M059J (cell line): ENCODE measurements around the gene KLK7. TPM values are rescaled to one million over a fixed set of nuclear protein-coding genes. Genes with fewer than 3 reads are reported as not detected.
"Not testable (repeated sequence)": the region's sequence is repeated elsewhere in the genome, so short reads cannot be mapped to it uniquely, and the experiment has no call there.

Experiments used
- DNase-seq: peaks from one replicate; pipeline ENCODE4 v3.0.0-alpha.2; 2012; ENCODE audit warnings: low read depth
- total RNA-seq: library from RNA; depleted of rRNA; stranded (reverse); fragments of >200 nt; shearing (Covaris generic); gene quantifications from 2 replicates; pipeline ENCODE4 v1.2.3, GENCODE V29; 2014

Gene KLK7
- total RNA-seq, 1 experiment from 2014 or later, result not detected

- DNase-seq, result no peak
Measured at GRCh38 chr19:51012661-51013190, 29.0 kb upstream of the KLK7 start.

GRCh38 chr19:51010066-51010795 is 26.5 kb upstream of the KLK7 start:
- DNase-seq, result no peak

DNA sequence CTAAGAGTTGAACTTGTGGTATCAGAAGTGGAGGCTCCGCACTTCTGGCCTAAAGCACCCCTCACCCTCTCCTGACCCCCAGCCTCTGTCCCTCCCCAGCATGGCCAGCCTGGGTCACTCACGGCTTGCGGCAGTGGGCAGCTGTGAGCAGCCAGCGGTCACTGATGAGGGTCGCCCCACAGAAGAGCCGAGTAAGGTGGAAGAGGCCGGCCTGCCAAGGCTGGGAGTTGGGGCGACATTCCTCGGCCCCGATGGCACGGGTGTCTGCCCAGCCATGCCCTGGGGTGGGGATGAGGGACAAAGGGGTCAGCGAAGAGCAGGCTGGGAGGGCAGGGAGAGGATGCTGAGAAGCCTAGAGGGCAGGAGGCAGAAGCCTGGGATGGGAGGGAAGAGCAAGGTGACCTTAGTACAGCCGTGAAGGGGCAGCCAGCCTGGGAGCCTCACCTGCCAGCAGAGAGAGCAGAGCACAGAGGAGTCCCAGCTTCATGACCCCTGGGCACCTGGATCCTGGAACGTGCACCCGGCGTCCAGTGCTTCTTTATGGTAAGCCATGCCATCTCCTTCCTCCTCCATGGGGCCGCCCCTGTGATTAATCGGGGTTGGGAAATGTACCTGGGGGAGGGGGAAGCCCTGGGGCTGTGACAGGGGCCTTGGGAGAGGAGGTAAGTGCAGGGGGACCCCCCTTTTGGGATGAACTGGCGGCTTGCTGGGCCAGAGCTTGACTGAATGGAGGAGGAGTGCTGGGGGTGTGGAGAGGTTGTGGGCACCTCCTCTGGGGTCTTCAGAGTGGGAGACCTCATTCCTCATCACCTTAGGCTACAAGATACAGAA is 25.6 kb upstream of the KLK7 start:
- DNase-seq, result no peak

DNA sequence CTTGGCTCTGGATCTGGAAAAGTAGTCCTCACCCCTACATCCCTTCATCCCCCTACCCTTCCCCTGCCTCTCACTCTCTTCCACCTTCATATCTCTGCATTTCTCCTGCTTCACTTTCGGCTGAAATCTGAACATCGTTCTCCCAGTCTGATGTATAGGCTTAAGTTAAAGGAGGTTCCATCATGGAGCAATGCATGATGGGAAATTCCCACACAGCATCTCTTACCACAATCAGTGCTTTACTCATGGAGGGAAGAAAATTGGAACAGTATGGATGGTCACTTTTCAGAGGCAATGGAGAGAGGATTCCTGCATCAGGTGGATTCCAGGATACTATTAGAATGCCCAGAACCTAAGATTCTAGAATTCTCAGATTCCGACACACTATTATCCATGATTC is 23.8 kb upstream of the KLK7 start:
- DNase-seq, result no peak

- no peak for DNase-seq
Measured at GRCh38 chr19:51006406-51006805, 22.7 kb upstream of the KLK7 start.

GRCh38 chr19:51005248-51005647 is 21.5 kb upstream of the KLK7 start:
- no peak for DNase-seq

DNA sequence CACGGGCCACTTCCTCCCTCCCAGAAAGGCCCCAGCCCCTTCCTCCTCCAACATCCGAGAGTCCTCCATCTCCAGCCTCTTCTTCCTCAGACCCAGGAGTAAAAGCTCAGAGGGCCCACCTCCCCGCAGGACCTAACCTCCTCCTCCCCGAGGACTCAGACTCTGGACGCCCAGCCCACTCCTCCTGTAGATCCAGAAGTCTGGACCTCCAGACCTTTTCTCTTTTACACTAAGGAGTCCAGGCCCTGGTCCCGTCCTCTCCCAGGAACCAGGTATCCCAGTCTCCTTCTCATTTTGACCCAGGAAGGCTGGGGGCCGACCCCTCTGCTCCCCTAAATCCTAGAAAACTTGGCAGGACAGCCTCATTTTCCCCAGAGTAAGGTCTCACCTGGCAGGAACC is 19.6 kb upstream of the KLK7 start:
- DNase-seq, result no peak

DNA sequence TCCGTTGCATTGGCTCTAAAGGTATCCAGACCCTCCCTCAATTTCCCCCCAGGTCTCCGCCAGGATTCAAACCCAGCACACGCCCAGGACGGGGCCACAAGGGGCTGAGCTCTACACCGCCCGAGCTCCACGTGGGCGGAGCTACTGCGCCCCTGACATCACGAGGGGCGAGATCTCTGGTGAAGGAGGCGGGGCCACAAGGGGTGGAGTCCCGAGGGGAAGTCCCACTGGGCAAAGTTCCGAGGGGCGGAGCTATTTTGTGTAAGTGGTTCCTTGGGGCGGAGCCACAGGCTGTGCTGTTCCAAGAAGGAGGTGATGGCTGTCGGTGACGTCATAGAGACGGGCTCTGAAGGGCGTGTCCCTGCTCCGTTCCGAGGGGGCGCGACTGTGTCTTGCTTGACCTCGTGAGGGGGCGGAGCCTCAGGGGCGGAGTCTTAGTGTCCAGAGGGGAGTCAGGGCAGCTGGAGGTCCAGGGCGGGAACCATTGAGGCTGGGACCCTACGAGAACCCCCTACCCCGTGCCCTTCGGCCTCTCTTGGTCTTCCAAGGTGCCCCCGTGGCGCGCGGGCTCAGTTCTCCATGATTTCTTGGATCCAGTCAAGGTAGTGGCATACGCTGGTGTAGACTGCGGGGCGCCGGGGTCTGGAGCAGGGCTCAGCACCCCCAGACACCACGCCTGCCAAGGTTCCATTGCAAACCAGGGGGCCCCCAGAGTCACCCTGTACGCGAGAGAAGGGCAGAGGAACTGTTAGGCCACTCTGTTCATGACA is 19.0 kb upstream of the KLK7 start:
- DNase-seq, result no peak

GRCh38 chr19:51002089-51002532 is 18.4 kb upstream of the KLK7 start:
- no peak for DNase-seq

DNA sequence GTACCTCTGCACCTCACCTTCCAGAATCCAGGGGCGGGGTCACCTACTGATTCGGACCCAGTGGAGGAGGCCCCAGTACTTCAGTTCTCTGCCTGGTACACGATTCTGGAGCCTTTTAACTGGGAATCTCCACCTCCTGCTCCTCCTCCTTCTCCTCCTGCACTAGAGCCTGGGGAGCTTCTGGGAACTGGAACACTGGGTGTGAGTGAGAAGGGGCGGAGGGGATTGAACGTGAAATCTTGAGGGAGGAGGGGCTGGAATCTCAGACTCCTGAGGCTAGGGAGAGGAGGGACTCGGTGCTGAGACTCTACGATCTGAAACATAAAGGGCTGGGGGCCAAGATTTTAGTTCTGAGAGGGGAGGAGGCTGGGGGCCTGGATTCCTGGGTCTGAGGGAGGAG is 17.8 kb upstream of the KLK7 start, which contains the start of gene KLK8:
Gene KLK8, minus strand, starts transcription at position 90 of the 400 bp plus-strand sequence. CDS start 437 bp downstream, outside the sequence.
- DNase-seq, result no peak

- no peak for DNase-seq
Measured at GRCh38 chr19:51000981-51001380, 17.3 kb upstream of the KLK7 start.

GRCh38 chr19:51000426-51000825 is 16.7 kb upstream of the KLK7 start:
- no peak for DNase-seq

DNA sequence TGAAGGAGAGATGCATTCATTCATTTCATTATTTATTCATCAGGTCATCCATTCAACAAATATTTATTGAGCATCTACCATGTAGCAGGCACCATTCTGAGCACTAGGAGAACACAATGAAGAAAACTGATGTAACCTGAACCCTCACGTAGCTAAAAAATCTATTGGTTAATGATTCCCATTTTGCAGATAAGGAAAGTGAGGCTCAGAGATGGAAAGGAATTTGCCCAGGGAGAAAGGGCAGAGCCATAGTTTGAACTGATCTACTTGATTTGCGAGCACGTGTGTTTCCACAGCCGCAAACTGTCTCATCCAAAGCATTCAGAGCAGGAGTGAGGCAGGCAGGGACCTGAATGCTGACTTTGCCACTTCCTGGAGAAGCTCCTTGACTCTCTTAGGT is 15.0 kb upstream of the KLK7 start:
- DNase-seq, result no peak

DNA sequence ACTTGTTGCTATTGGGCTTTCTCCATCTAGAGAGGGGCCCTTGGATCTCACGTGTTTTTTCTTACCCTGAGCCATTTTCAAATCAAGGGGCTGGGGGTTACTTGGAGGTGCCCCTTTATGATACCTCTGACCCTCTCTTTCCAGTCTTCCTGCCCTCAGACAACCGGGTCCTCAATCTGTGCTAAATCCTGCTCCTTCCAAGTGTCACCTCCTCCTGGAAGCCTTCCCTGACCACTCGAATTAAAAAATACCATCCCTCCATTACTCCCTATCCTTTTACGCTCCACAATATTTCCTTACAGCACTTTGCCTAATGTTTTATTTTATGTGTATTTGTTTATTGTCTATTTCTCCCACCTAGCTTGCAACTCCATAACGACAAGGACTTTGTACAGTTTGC is 14.3 kb upstream of the KLK7 start:
- no peak for DNase-seq

DNA sequence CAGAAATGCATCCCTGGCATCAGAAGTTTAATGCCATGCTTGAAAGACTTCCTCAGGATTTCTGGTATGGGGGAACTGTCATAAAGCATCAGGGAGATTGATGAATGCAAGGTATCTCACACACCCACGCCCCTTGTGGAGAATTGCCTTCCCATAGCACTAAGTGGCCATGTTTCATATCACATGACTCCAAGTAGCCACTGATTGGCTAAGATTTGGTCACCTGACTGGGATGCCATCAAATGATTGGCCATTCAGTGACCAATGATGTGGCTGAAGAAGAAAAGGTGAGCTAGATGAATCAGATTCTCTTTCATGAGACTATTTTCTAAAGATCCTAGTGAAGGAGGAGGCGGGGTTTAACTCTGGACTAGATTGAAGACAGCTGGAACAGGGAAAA is 10.4 kb upstream of the KLK7 start:
- DNase-seq, result peak; percentile 8

DNA sequence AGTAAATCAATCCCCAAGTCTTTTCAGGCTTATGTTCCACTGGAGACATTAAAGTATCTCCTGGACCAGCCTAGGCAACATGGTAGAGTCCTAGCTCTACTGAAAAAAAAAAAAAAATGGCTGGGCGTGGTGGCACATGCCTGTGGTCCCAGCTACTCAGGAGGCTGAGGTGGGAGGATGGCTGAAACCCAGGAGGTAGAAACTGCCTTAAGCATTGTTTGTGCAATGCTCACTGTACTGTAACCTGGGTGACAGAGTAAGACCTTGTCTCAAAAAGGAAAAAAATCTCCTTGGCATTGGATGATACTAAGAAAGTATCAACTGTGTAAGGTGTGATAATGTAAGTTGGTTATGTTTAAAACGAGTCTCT is 8.9 kb upstream of the KLK7 start:
- DNase-seq, result no peak

DNA sequence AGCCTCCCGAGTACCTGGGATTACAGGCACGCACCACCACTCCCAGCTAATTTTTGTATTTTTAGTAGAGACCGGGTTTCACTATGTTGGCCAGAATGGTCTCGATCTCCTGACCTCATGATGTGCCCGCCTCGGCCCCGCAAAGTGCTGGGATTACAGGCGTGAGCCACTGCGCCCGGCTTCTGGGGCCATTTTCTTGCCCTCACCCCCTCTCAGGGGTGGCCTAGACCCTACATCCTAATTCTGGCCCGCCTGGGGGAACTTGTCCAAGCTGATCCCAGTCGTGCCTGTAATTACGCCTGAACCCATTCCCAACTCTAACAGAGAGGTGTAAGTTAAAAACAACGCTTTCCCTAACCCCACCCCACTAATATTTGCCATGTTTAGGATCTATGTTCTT is 699 bp upstream of the KLK7 start:
- DNase-seq, result not testable (repeated sequence)

GRCh38 chr19:50982186-50982585 is 1.5 kb downstream of the KLK7 start:
- DNase-seq, result no peak

- no peak for DNase-seq
Measured at GRCh38 chr19:50981587-50982146, 2.0 kb downstream of the KLK7 start.

DNA sequence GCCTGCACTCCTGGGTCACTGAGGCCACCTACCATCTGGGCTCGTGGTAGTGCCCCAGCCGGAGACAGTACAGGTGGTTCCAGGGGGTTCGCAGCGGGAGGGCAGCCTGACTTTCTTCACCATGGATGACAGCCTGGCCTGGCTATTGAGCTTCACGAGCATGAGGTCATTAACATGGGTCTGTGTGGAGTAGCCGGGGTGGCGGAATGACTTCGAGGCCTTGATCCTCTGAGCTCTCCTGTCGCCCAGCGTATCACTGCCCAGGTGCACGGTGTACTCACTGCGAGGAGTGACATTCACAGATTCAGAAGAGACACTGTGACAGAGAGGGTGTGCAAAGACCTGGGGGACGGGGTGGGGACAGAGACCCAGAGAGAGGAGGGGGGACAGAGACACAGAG is 3.5 kb downstream of the KLK7 start:
- DNase-seq, result no peak

DNA sequence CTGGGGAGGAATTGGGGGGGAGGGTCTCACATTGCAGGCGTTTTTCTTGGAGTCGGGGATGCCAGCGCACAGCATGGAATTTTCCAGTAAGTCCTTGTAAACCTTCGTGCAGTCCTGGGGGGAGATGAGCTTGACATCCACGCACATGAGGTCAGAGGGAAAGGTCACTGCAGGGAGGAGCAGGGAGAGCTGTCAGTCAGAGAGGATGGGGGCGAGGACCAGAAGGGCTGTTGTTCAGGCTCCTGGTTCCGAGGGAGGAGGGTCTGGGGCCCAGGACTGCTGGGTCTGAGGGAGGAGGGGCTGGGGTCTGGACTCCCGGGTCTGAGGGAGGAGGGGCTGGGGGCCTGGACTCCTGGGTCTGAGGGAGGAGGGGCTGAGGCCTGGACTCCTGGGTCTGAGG is 4.0 kb downstream of the KLK7 start:
- no peak for DNase-seq
